SK-N-SH treated with all-trans-retinoic acid at 6 μM for 48 hours (cell line): ENCODE measurements around the gene KRTAP5-8.

Experiments used
- ATAC-seq: fragments of 200-7000 bp; cut with Tn5 transposase; 3 replicates; pipeline ENCODE4 v1.9.1; 2020; ENCODE audit warnings: mild to moderate bottlenecking, moderate library complexity
- BACH2 ChIP-seq: fragments of 250-450 bp; sonication (Bioruptor Pico); IDR thresholded peaks from 2 replicates; pipeline ENCODE4 v1.9.0; 2021; ENCODE audit warnings: mild to moderate bottlenecking, borderline replicate concordance
- CSDC2 ChIP-seq: fragments of 250-450 bp; sonication (Bioruptor Pico); IDR thresholded peaks from 2 replicates; pipeline ENCODE4 v1.5.0; 2020; ENCODE audit warnings: mild to moderate bottlenecking, moderate library complexity
- CSRNP3 ChIP-seq: fragments of 250-450 bp; sonication (Bioruptor Pico); IDR thresholded peaks from 2 replicates; pipeline ENCODE4 v1.5.1; 2021; ENCODE audit warnings: mild to moderate bottlenecking, moderate library complexity
- ESRRG ChIP-seq: fragments of 250-450 bp; sonication (Bioruptor Pico); IDR thresholded peaks from 2 replicates; pipeline ENCODE4 v1.6.1; 2021; ENCODE audit warnings: mild to moderate bottlenecking
- GLIS3 ChIP-seq: fragments of 250-450 bp; sonication (Bioruptor Pico); IDR thresholded peaks from 2 replicates; pipeline ENCODE4 v1.5.0; 2020; ENCODE audit warnings: mild to moderate bottlenecking, moderate library complexity
- ISL1 ChIP-seq: fragments of 250-450 bp; sonication (Bioruptor Pico); IDR thresholded peaks from 2 replicates; pipeline ENCODE4 v2.1.2; 2022; ENCODE audit warnings: mild to moderate bottlenecking, moderate library complexity
- POU6F1 ChIP-seq: fragments of 250-450 bp; sonication (Bioruptor Pico); IDR thresholded peaks from 2 replicates; pipeline ENCODE4 v1.8.0; 2021; ENCODE audit warnings: low read depth, mild to moderate bottlenecking, moderate library complexity, borderline replicate concordance
- PPARA ChIP-seq: fragments of 250-450 bp; sonication (Bioruptor Pico); IDR thresholded peaks from 2 replicates; pipeline ENCODE4 v1.5.0; 2020; ENCODE audit warnings: mild to moderate bottlenecking, borderline replicate concordance
- RARB ChIP-seq: fragments of 250-450 bp; sonication (Bioruptor Pico); IDR thresholded peaks from 2 replicates; pipeline ENCODE4 v1.8.0; 2021; ENCODE audit warnings: mild to moderate bottlenecking, moderate library complexity
- SNAI2 ChIP-seq: fragments of 250-450 bp; sonication (Bioruptor Pico); IDR thresholded peaks from 2 replicates; pipeline ENCODE4 v1.5.0; 2020; ENCODE audit warnings: mild to moderate bottlenecking, moderate library complexity
- TCF4 ChIP-seq: fragments of 250-450 bp; sonication (Bioruptor Pico); IDR thresholded peaks from 2 replicates; pipeline ENCODE4 v1.8.0; 2021; ENCODE audit warnings: mild to moderate bottlenecking, moderate library complexity, borderline replicate concordance
- TSHZ2 ChIP-seq: fragments of 250-450 bp; sonication (Bioruptor Pico); IDR thresholded peaks from 2 replicates; pipeline ENCODE4 v1.5.0; 2020; ENCODE audit warnings: mild to moderate bottlenecking, moderate library complexity
- ZC3H10 ChIP-seq: fragments of 250-450 bp; sonication (Bioruptor Pico); IDR thresholded peaks from 2 replicates; pipeline ENCODE4 v1.5.1; 2021; ENCODE audit warnings: mild to moderate bottlenecking, moderate library complexity
- ZFP3 ChIP-seq: fragments of 250-450 bp; sonication (Bioruptor Pico); IDR thresholded peaks from 2 replicates; pipeline ENCODE4 v1.5.0; 2020; ENCODE audit warnings: mild to moderate bottlenecking, moderate library complexity
- ZNF565 ChIP-seq: fragments of 450-650 bp; formaldehyde crosslinking; conservative IDR thresholded peaks from 2 replicates; pipeline ENCODE4 v1.5.0; 2020; ENCODE audit warnings: low read depth, mild to moderate bottlenecking, moderate library complexity
- ZNF70 ChIP-seq: fragments of 450-650 bp; formaldehyde crosslinking; IDR thresholded peaks from 2 replicates; pipeline ENCODE4 v1.5.0; 2020; ENCODE audit warnings: mild to moderate bottlenecking, moderate library complexity
- ZNF8 ChIP-seq: fragments of 450-650 bp; formaldehyde crosslinking; IDR thresholded peaks from 2 replicates; pipeline ENCODE4 v1.5.0; 2020; ENCODE audit warnings: mild to moderate bottlenecking, moderate library complexity

Gene KRTAP5-8

GRCh38 chr11:71555508-71555907, 17.7 kb downstream of the KRTAP5-8 start (continued):
- TF ChIP-seq TSHZ2 (CRISPR knock-in tag) (no peak), SNAI2 (CRISPR knock-in tag) (no peak), ESRRG (CRISPR knock-in tag) (no peak), POU6F1 (CRISPR knock-in tag) (no peak), CSRNP3 (CRISPR knock-in tag) (no peak), CSDC2 (CRISPR knock-in tag) (no peak)

- ATAC-seq = no peak
- no peak for TF ChIP-seq ESRRG (CRISPR knock-in tag)
Observed at GRCh38 chr11:71556018-71556417, 18.2 kb downstream of the KRTAP5-8 start.

GRCh38 chr11:71557257-71557656, 19.4 kb downstream of the KRTAP5-8 start:
- no peak for ATAC-seq
- TF ChIP-seq TSHZ2 (CRISPR knock-in tag) (no peak), GLIS3 (no peak), ZNF70 (CRISPR knock-in tag) (no peak), ZC3H10 (no peak), RARB (CRISPR knock-in tag) (no peak), ZNF565 (CRISPR knock-in tag) (no peak), TCF4 (no peak), ZNF8 (CRISPR knock-in tag) (no peak), POU6F1 (CRISPR knock-in tag) (no peak), ZFP3 (CRISPR knock-in tag) (no peak), BACH2 (CRISPR knock-in tag) (no peak), ISL1 (CRISPR knock-in tag) (no peak), PPARA (CRISPR knock-in tag) (no peak), CSDC2 (CRISPR knock-in tag) (no peak), ESRRG (CRISPR knock-in tag) (no peak), SNAI2 (CRISPR knock-in tag) (no peak), CSRNP3 (CRISPR knock-in tag) (no peak)
